ENCODE results near the gene GJD3.

DNA sequence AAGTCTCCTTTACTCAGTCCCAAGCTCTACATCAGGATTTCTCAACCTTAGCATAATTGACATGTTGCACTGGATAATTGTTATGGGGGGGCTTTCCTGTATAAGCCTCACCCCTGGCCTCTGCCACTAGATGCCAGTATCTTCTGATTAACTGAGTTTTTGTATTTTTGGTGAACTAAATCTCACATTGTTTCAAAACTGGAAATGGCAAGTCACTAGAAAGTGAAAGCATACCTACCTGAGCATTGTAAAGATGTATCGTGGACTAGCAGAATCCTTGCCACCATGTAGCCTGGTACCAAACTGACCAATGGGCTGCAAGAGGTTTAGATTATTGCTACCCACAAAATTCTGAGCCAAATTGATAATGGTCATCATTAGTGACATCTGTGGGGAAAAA is 38.1 kb upstream of the GJD3 start:
- TF ChIP-seq, protein P1, sequence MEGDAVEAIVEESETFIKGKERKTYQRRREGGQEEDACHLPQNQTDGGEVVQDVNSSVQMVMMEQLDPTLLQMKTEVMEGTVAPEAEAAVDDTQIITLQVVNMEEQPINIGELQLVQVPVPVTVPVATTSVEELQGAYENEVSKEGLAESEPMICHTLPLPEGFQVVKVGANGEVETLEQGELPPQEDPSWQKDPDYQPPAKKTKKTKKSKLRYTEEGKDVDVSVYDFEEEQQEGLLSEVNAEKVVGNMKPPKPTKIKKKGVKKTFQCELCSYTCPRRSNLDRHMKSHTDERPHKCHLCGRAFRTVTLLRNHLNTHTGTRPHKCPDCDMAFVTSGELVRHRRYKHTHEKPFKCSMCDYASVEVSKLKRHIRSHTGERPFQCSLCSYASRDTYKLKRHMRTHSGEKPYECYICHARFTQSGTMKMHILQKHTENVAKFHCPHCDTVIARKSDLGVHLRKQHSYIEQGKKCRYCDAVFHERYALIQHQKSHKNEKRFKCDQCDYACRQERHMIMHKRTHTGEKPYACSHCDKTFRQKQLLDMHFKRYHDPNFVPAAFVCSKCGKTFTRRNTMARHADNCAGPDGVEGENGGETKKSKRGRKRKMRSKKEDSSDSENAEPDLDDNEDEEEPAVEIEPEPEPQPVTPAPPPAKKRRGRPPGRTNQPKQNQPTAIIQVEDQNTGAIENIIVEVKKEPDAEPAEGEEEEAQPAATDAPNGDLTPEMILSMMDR (conservative IDR thresholded peaks at IDR 0.05): no peak
- TF ChIP-seq ZFX (IDR thresholded peaks at IDR 0.05): no peak
